Measurements from ENCODE around the gene CRAMP1.
A peak's percentile ranks its signal among the peaks of the same experiment; 100 is the strongest.

The CRAMP1 gene

DNA sequence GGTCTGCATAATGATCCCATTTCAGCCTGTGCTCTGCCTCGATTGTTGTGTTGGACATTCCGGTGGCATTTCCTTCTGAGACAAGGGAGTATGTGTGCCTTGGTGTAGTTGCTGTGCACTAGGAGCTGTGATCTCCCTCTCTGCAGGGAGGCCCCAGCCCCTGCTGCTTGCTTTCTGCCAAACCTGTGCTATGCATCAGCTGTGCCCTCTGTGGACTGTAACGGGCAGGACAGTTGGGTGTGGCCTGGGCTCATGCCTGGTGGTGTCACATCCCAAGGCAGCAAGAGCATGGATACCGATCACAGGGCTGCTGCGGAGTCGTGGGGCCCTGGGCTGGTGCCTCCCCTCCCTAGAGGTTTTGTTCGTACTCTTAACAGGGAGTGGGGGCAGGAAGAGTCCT, 62.1 kb downstream of the CRAMP1 start:
- H2AK5ac ChIP-seq (ENCODE audit: low read depth, low read length): no peak overlapping the region
- no peak overlapping the region for H3K4ac ChIP-seq (ENCODE audit: low read length)
- H2BK5ac ChIP-seq (ENCODE audit: low read length): no peak overlapping the region
- H3K23ac ChIP-seq (ENCODE audit: low read depth, low read length, poor library complexity): peak overlapping the region; percentile 0
- no peaks in the 10 kb centered on the region for H3K27me3 ChIP-seq (ENCODE audit: control insufficient read depth in 3 of 3, insufficient read depth in 3 of 3, low read depth in 1 of 3, low read length in 3 of 3)
- no peak overlapping the region for H2BK15ac ChIP-seq (ENCODE audit: low read length)
- peaks cover 9% of the 10 kb centered on the region for H3K79me1 ChIP-seq (ENCODE audit: low read depth, low read length)
- H3K4me1 ChIP-seq (ENCODE audit: control insufficient read depth in 2 of 2, insufficient read depth in 1 of 2, low read depth in 1 of 2, low read length in 2 of 2): no peaks in the 10 kb centered on the region
- no peak overlapping the region for H3K14ac ChIP-seq (ENCODE audit: low read length)
- no peak overlapping the region for H3K4me3 ChIP-seq (ENCODE audit: low read length in 2 of 2)
- no CpG with 5 or more reads among the region's 7 CpGs for WGBS, 2 donors (ENCODE audit: extremely low coverage in 2 of 2, insufficient read length in 2 of 2, insufficient replicate concordance in 1 of 2)
- no peak overlapping the region for H2BK12ac ChIP-seq (ENCODE audit: low read length)
- no peak overlapping the region for H2AFZ ChIP-seq (ENCODE audit: low read length)
- peaks cover 52 to 79% of the 10 kb centered on the region in 2 donors for H3K36me3 ChIP-seq (replicated peaks in 1 of 2; ENCODE audit: control insufficient read depth in 2 of 2, insufficient read depth in 2 of 2, low read length in 2 of 2)
- no peak for DNase-seq (ENCODE audit: low spot score)
- H2BK120ac ChIP-seq (ENCODE audit: low read depth, low read length): no peak overlapping the region
- H3K4me2 ChIP-seq (ENCODE audit: insufficient read depth, low read length, poor library complexity, severe bottlenecking): no peak overlapping the region
- H3K18ac ChIP-seq (ENCODE audit: low read length): no peak overlapping the region
- H3K9ac ChIP-seq (ENCODE audit: low read depth, low read length, poor library complexity): no peak overlapping the region
- H4K8ac ChIP-seq (ENCODE audit: low read depth, low read length): no peak overlapping the region
- H3K9me3 ChIP-seq (replicated peaks in 1 of 2; ENCODE audit: control insufficient read depth in 2 of 2, insufficient read depth in 1 of 2, low read depth in 1 of 2, low read length in 2 of 2): no peaks in the 10 kb centered on the region
- H4K91ac ChIP-seq (ENCODE audit: low read depth, low read length, poor library complexity): no peak overlapping the region
- no peak overlapping the region for H3K27ac ChIP-seq (replicated peaks; ENCODE audit: low read length)

GRCh38 chr16:1674751-1675664, 62.8 kb downstream of the CRAMP1 start:
- Histone ChIP-seq H4K91ac (ENCODE audit: low read depth, low read length, poor library complexity) (no peak overlapping the region), H2AFZ (ENCODE audit: low read length) (no peak overlapping the region), H3K27me3 (ENCODE audit: control insufficient read depth in 3 of 3, insufficient read depth in 3 of 3, low read depth in 1 of 3, low read length in 3 of 3) (no peaks in the 10 kb centered on the region), H3K79me1 (ENCODE audit: low read depth, low read length) (peaks cover 9% of the 10 kb centered on the region), H3K27ac (replicated peaks; ENCODE audit: low read length) (no peak overlapping the region), H2BK15ac (ENCODE audit: low read length) (no peak overlapping the region), H3K4me1 (ENCODE audit: control insufficient read depth in 2 of 2, insufficient read depth in 1 of 2, low read depth in 1 of 2, low read length in 2 of 2) (peaks cover under 1 to 2% of the 10 kb centered on the region in 2 donors), H4K8ac (ENCODE audit: low read depth, low read length) (no peak overlapping the region), H2AK5ac (ENCODE audit: low read depth, low read length) (no peak overlapping the region), H2BK12ac (ENCODE audit: low read length) (no peak overlapping the region), H3K23ac (ENCODE audit: low read depth, low read length, poor library complexity) (no peak overlapping the region), H3K18ac (ENCODE audit: low read length) (no peak overlapping the region), H2BK5ac (ENCODE audit: low read length) (no peak overlapping the region), H3K9me3 (replicated peaks in 1 of 2; ENCODE audit: control insufficient read depth in 2 of 2, insufficient read depth in 1 of 2, low read depth in 1 of 2, low read length in 2 of 2) (no peaks in the 10 kb centered on the region), H3K4me3 (ENCODE audit: low read length in 2 of 2) (no peak overlapping the region), H3K14ac (ENCODE audit: low read length) (no peak overlapping the region), H3K4me2 (ENCODE audit: insufficient read depth, low read length, poor library complexity, severe bottlenecking) (no peak overlapping the region), H3K36me3 (replicated peaks in 1 of 2; ENCODE audit: control insufficient read depth in 2 of 2, insufficient read depth in 2 of 2, low read length in 2 of 2) (peaks cover 47 to 77% of the 10 kb centered on the region in 2 donors), H3K9ac (ENCODE audit: low read depth, low read length, poor library complexity) (no peak overlapping the region), H2BK120ac (ENCODE audit: low read depth, low read length) (no peak overlapping the region), H3K4ac (ENCODE audit: low read length) (no peak overlapping the region)
- no CpG with 5 or more reads among the region's 19 CpGs for WGBS, 2 donors (ENCODE audit: extremely low coverage in 2 of 2, insufficient read length in 2 of 2, insufficient replicate concordance in 1 of 2)
- DNase-seq (ENCODE audit: low spot score): no peak

GRCh38 chr16:1676661-1677060, 64.5 kb downstream of the CRAMP1 start:
- no CpG with 5 or more reads among the region's 12 CpGs for WGBS, 2 donors (ENCODE audit: extremely low coverage in 2 of 2, insufficient read length in 2 of 2, insufficient replicate concordance in 1 of 2)
- peaks cover 34 to 75% of the 10 kb centered on the region in 2 donors for H3K36me3 ChIP-seq (replicated peaks in 1 of 2; ENCODE audit: control insufficient read depth in 2 of 2, insufficient read depth in 2 of 2, low read length in 2 of 2)
- H3K14ac ChIP-seq (ENCODE audit: low read length): no peak overlapping the region
- no peak overlapping the region for H3K18ac ChIP-seq (ENCODE audit: low read length)
- no peak overlapping the region for H2BK15ac ChIP-seq (ENCODE audit: low read length)
- no peaks in the 10 kb centered on the region for H3K9me3 ChIP-seq (replicated peaks in 1 of 2; ENCODE audit: control insufficient read depth in 2 of 2, insufficient read depth in 1 of 2, low read depth in 1 of 2, low read length in 2 of 2)
- H2BK120ac ChIP-seq (ENCODE audit: low read depth, low read length): no peak overlapping the region
- peaks cover 12 to 18% of the 10 kb centered on the region in 2 donors for H3K4me1 ChIP-seq (ENCODE audit: control insufficient read depth in 2 of 2, insufficient read depth in 1 of 2, low read depth in 1 of 2, low read length in 2 of 2)
- no peak for DNase-seq (ENCODE audit: low spot score)
- no peak overlapping the region for H3K9ac ChIP-seq (ENCODE audit: low read depth, low read length, poor library complexity)
- no peak overlapping the region for H2BK5ac ChIP-seq (ENCODE audit: low read length)
- H2BK12ac ChIP-seq (ENCODE audit: low read length): no peak overlapping the region
- no peak overlapping the region for H4K91ac ChIP-seq (ENCODE audit: low read depth, low read length, poor library complexity)
- no peak overlapping the region for H3K27ac ChIP-seq (replicated peaks; ENCODE audit: low read length)
- no peak overlapping the region for H3K23ac ChIP-seq (ENCODE audit: low read depth, low read length, poor library complexity)
- no peak overlapping the region for H3K4me2 ChIP-seq (ENCODE audit: insufficient read depth, low read length, poor library complexity, severe bottlenecking)
- no peak overlapping the region for H3K4me3 ChIP-seq (ENCODE audit: low read length in 2 of 2)
- H3K27me3 ChIP-seq (ENCODE audit: control insufficient read depth in 3 of 3, insufficient read depth in 3 of 3, low read depth in 1 of 3, low read length in 3 of 3): no peaks in the 10 kb centered on the region
- no peak overlapping the region for H4K8ac ChIP-seq (ENCODE audit: low read depth, low read length)
- no peak overlapping the region for H2AK5ac ChIP-seq (ENCODE audit: low read depth, low read length)
- peaks cover 8% of the 10 kb centered on the region for H3K79me1 ChIP-seq (ENCODE audit: low read depth, low read length)
- no peak overlapping the region for H2AFZ ChIP-seq (ENCODE audit: low read length)
- no peak overlapping the region for H3K4ac ChIP-seq (ENCODE audit: low read length)

GRCh38 chr16:1677339-1677738, 65.2 kb downstream of the CRAMP1 start:
- Histone ChIP-seq H2AFZ (ENCODE audit: low read length) (no peak overlapping the region), H3K79me1 (ENCODE audit: low read depth, low read length) (peaks cover 8% of the 10 kb centered on the region), H3K9me3 (replicated peaks in 1 of 2; ENCODE audit: control insufficient read depth in 2 of 2, insufficient read depth in 1 of 2, low read depth in 1 of 2, low read length in 2 of 2) (no peaks in the 10 kb centered on the region), H3K4me1 (ENCODE audit: control insufficient read depth in 2 of 2, insufficient read depth in 1 of 2, low read depth in 1 of 2, low read length in 2 of 2) (peaks cover 12 to 18% of the 10 kb centered on the region in 2 donors), H3K4ac (ENCODE audit: low read length) (no peak overlapping the region), H3K14ac (ENCODE audit: low read length) (no peak overlapping the region), H3K4me2 (ENCODE audit: insufficient read depth, low read length, poor library complexity, severe bottlenecking) (no peak overlapping the region), H3K9ac (ENCODE audit: low read depth, low read length, poor library complexity) (no peak overlapping the region), H3K27ac (replicated peaks; ENCODE audit: low read length) (no peak overlapping the region), H2AK5ac (ENCODE audit: low read depth, low read length) (no peak overlapping the region), H4K8ac (ENCODE audit: low read depth, low read length) (no peak overlapping the region), H2BK12ac (ENCODE audit: low read length) (no peak overlapping the region), H3K27me3 (ENCODE audit: control insufficient read depth in 3 of 3, insufficient read depth in 3 of 3, low read depth in 1 of 3, low read length in 3 of 3) (no peaks in the 10 kb centered on the region), H3K4me3 (ENCODE audit: low read length in 2 of 2) (no peak overlapping the region), H2BK5ac (ENCODE audit: low read length) (no peak overlapping the region), H3K36me3 (replicated peaks in 1 of 2; ENCODE audit: control insufficient read depth in 2 of 2, insufficient read depth in 2 of 2, low read length in 2 of 2) (peaks cover 27 to 71% of the 10 kb centered on the region in 2 donors), H2BK15ac (ENCODE audit: low read length) (no peak overlapping the region), H3K23ac (ENCODE audit: low read depth, low read length, poor library complexity) (no peak overlapping the region), H2BK120ac (ENCODE audit: low read depth, low read length) (no peak overlapping the region), H4K91ac (ENCODE audit: low read depth, low read length, poor library complexity) (no peak overlapping the region), H3K18ac (ENCODE audit: low read length) (no peak overlapping the region)
- no peak for DNase-seq (ENCODE audit: low spot score)
- WGBS, 2 donors (ENCODE audit: extremely low coverage in 2 of 2, insufficient read length in 2 of 2, insufficient replicate concordance in 1 of 2): no CpG with 5 or more reads among the region's 18 CpGs

All from neuronal stem cell (in vitro differentiated cells).